SK-N-SH treated with all-trans-retinoic acid at 6 μM for 48 hours (cell line): ENCODE results near the gene LRRC23.
"Not testable (repeated sequence)": the region's sequence is repeated elsewhere in the genome, so short reads cannot be mapped to it uniquely, and the experiment has no call there.

ENCODE experiments used
- ATAC-seq: fragments of 200-7000 bp; cut with Tn5 transposase; 3 replicates; pipeline ENCODE4 v1.9.1; 2020; ENCODE audit warnings: mild to moderate bottlenecking, moderate library complexity
- ARNTL ChIP-seq: fragments of 450-650 bp; formaldehyde crosslinking; IDR thresholded peaks from 2 replicates; pipeline ENCODE4 v1.5.0; 2020; ENCODE audit warnings: low read depth, mild to moderate bottlenecking, moderate library complexity, borderline replicate concordance
- BACH2 ChIP-seq: fragments of 250-450 bp; sonication (Bioruptor Pico); IDR thresholded peaks from 2 replicates; pipeline ENCODE4 v1.9.0; 2021; ENCODE audit warnings: mild to moderate bottlenecking, borderline replicate concordance
- ESRRG ChIP-seq: fragments of 250-450 bp; sonication (Bioruptor Pico); IDR thresholded peaks from 2 replicates; pipeline ENCODE4 v1.6.1; 2021; ENCODE audit warnings: mild to moderate bottlenecking
- GLIS3 ChIP-seq: fragments of 250-450 bp; sonication (Bioruptor Pico); IDR thresholded peaks from 2 replicates; pipeline ENCODE4 v1.5.0; 2020; ENCODE audit warnings: mild to moderate bottlenecking, moderate library complexity
- ISL1 ChIP-seq: fragments of 250-450 bp; sonication (Bioruptor Pico); IDR thresholded peaks from 2 replicates; pipeline ENCODE4 v2.1.2; 2022; ENCODE audit warnings: mild to moderate bottlenecking, moderate library complexity
- OSR1 ChIP-seq: fragments of 250-450 bp; sonication (Bioruptor Pico); IDR thresholded peaks from 2 replicates; pipeline ENCODE4 v1.8.0; 2022; ENCODE audit warnings: moderate library complexity, mild to moderate bottlenecking, inconsistent platforms
- PPARA ChIP-seq: fragments of 250-450 bp; sonication (Bioruptor Pico); IDR thresholded peaks from 2 replicates; pipeline ENCODE4 v1.5.0; 2020; ENCODE audit warnings: mild to moderate bottlenecking, borderline replicate concordance
- SNAI2 ChIP-seq: fragments of 250-450 bp; sonication (Bioruptor Pico); IDR thresholded peaks from 2 replicates; pipeline ENCODE4 v1.5.0; 2020; ENCODE audit warnings: mild to moderate bottlenecking, moderate library complexity
- TCF4 ChIP-seq: fragments of 250-450 bp; sonication (Bioruptor Pico); IDR thresholded peaks from 2 replicates; pipeline ENCODE4 v1.8.0; 2021; ENCODE audit warnings: mild to moderate bottlenecking, moderate library complexity, borderline replicate concordance
- TOX ChIP-seq: fragments of 250-450 bp; sonication (Bioruptor Pico); IDR thresholded peaks from 2 replicates; pipeline ENCODE4 v1.8.0; 2021; ENCODE audit warnings: mild to moderate bottlenecking, moderate library complexity, borderline replicate concordance
- ZC3H10 ChIP-seq: fragments of 250-450 bp; sonication (Bioruptor Pico); IDR thresholded peaks from 2 replicates; pipeline ENCODE4 v1.5.1; 2021; ENCODE audit warnings: mild to moderate bottlenecking, moderate library complexity
- ZFP3 ChIP-seq: fragments of 250-450 bp; sonication (Bioruptor Pico); IDR thresholded peaks from 2 replicates; pipeline ENCODE4 v1.5.0; 2020; ENCODE audit warnings: mild to moderate bottlenecking, moderate library complexity
- ZFP30 ChIP-seq: fragments of 450-650 bp; formaldehyde crosslinking; IDR thresholded peaks from 2 replicates; pipeline ENCODE4 v1.5.0; 2022; ENCODE audit warnings: mild to moderate bottlenecking, moderate library complexity
- ZNF565 ChIP-seq: fragments of 450-650 bp; formaldehyde crosslinking; conservative IDR thresholded peaks from 2 replicates; pipeline ENCODE4 v1.5.0; 2020; ENCODE audit warnings: low read depth, mild to moderate bottlenecking, moderate library complexity
- TF ChIP-seq, protein P1 (sequence below): fragments of 250-450 bp; sonication (Bioruptor Pico); IDR thresholded peaks from 2 replicates; pipeline ENCODE4 v1.5.1; 2021; ENCODE audit warnings: mild to moderate bottlenecking, moderate library complexity
- TF ChIP-seq, protein P2 (sequence below): fragments of 250-450 bp; sonication (Bioruptor Pico); IDR thresholded peaks from 2 replicates; pipeline ENCODE4 v1.5.0; 2020; ENCODE audit warnings: mild to moderate bottlenecking, moderate library complexity
- TF ChIP-seq, protein P3 (sequence below): fragments of 250-450 bp; sonication (Bioruptor Pico); IDR thresholded peaks from 2 replicates; pipeline ENCODE4 v1.5.1; 2020; ENCODE audit warnings: low read depth, mild to moderate bottlenecking, moderate library complexity
- TF ChIP-seq, protein P4 (sequence below): fragments of 250-450 bp; sonication (Bioruptor Pico); IDR thresholded peaks from 2 replicates; pipeline ENCODE4 v1.8.0; 2020; ENCODE audit warnings: mild to moderate bottlenecking, moderate library complexity, borderline replicate concordance

Gene LRRC23

DNA sequence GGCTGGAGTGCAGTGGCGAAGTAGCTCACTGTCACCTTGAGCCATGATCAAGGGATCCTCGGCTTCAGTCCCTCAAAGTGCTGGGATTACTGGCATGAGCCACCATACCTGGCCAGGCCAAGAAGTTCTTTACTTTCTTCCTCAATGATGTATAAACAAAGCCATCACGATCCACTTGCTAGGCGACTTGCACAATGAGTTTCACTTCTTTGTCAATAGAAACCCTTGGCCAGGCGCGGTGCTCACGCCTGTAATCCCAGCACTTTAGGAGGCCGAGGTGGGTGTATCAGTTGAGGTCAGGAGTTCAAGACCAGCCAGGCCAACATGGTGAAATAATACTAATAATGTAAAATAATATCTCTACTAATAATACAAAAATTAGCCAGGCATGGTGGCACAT is 17.2 kb upstream of the LRRC23 start (continued):
- TF ChIP-seq ZFP30 (CRISPR knock-in tag) (no peak), ZFP3 (CRISPR knock-in tag) (no peak)
- TF ChIP-seq, all 23 proteins: peak for 0

DNA sequence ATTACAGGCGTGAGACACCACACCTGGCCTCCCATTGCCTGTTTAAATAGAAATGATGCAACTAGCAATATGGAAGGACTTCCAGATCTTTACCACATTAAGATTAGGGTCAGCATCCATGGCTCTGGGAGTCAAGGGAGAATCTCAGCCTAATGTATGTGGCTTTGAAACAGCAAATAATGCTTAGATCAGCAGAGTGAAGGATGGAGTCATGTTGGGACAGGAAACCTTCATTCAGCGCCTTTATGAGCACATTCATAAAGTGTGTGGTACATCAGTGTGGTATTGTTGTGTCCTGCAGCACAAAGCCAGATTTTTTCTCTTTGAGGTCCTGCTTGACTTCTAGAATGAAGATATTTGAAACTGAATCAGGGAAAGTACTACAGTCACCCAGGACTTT is 16.3 kb upstream of the LRRC23 start:
- TF ChIP-seq, protein P1, sequence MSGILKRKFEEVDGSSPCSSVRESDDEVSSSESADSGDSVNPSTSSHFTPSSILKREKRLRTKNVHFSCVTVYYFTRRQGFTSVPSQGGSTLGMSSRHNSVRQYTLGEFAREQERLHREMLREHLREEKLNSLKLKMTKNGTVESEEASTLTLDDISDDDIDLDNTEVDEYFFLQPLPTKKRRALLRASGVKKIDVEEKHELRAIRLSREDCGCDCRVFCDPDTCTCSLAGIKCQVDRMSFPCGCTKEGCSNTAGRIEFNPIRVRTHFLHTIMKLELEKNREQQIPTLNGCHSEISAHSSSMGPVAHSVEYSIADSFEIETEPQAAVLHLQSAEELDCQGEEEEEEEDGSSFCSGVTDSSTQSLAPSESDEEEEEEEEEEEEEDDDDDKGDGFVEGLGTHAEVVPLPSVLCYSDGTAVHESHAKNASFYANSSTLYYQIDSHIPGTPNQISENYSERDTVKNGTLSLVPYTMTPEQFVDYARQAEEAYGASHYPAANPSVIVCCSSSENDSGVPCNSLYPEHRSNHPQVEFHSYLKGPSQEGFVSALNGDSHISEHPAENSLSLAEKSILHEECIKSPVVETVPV (CRISPR knock-in tag) = no peak
- TF ChIP-seq ZFP30 (CRISPR knock-in tag) = no peak
- TF ChIP-seq TCF4 = no peak
- TF ChIP-seq OSR1 (CRISPR knock-in tag) = no peak
- no peak for TF ChIP-seq BACH2 (CRISPR knock-in tag)
- TF ChIP-seq, protein P2, sequence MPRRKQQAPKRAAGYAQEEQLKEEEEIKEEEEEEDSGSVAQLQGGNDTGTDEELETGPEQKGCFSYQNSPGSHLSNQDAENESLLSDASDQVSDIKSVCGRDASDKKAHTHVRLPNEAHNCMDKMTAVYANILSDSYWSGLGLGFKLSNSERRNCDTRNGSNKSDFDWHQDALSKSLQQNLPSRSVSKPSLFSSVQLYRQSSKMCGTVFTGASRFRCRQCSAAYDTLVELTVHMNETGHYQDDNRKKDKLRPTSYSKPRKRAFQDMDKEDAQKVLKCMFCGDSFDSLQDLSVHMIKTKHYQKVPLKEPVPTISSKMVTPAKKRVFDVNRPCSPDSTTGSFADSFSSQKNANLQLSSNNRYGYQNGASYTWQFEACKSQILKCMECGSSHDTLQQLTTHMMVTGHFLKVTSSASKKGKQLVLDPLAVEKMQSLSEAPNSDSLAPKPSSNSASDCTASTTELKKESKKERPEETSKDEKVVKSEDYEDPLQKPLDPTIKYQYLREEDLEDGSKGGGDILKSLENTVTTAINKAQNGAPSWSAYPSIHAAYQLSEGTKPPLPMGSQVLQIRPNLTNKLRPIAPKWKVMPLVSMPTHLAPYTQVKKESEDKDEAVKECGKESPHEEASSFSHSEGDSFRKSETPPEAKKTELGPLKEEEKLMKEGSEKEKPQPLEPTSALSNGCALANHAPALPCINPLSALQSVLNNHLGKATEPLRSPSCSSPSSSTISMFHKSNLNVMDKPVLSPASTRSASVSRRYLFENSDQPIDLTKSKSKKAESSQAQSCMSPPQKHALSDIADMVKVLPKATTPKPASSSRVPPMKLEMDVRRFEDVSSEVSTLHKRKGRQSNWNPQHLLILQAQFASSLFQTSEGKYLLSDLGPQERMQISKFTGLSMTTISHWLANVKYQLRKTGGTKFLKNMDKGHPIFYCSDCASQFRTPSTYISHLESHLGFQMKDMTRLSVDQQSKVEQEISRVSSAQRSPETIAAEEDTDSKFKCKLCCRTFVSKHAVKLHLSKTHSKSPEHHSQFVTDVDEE (CRISPR knock-in tag) = no peak
- TF ChIP-seq ZNF565 (CRISPR knock-in tag) = no peak
- TF ChIP-seq GLIS3 = no peak
- no peak for TF ChIP-seq TOX (CRISPR knock-in tag)
- TF ChIP-seq ESRRG (CRISPR knock-in tag) = no peak
- no peak for TF ChIP-seq ARNTL (CRISPR knock-in tag)
- TF ChIP-seq, protein P3, sequence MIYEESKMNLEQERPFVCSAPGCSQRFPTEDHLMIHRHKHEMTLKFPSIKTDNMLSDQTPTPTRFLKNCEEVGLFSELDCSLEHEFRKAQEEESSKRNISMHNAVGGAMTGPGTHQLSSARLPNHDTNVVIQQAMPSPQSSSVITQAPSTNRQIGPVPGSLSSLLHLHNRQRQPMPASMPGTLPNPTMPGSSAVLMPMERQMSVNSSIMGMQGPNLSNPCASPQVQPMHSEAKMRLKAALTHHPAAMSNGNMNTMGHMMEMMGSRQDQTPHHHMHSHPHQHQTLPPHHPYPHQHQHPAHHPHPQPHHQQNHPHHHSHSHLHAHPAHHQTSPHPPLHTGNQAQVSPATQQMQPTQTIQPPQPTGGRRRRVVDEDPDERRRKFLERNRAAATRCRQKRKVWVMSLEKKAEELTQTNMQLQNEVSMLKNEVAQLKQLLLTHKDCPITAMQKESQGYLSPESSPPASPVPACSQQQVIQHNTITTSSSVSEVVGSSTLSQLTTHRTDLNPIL (CRISPR knock-in tag) = no peak
- no peak for TF ChIP-seq ISL1 (CRISPR knock-in tag)
- TF ChIP-seq ZFP3 (CRISPR knock-in tag) = no peak
- no peak for TF ChIP-seq SNAI2
- TF ChIP-seq, protein P4, sequence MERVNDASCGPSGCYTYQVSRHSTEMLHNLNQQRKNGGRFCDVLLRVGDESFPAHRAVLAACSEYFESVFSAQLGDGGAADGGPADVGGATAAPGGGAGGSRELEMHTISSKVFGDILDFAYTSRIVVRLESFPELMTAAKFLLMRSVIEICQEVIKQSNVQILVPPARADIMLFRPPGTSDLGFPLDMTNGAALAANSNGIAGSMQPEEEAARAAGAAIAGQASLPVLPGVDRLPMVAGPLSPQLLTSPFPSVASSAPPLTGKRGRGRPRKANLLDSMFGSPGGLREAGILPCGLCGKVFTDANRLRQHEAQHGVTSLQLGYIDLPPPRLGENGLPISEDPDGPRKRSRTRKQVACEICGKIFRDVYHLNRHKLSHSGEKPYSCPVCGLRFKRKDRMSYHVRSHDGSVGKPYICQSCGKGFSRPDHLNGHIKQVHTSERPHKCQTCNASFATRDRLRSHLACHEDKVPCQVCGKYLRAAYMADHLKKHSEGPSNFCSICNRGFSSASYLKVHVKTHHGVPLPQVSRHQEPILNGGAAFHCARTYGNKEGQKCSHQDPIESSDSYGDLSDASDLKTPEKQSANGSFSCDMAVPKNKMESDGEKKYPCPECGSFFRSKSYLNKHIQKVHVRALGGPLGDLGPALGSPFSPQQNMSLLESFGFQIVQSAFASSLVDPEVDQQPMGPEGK (CRISPR knock-in tag) = no peak
- no peak for TF ChIP-seq ZC3H10 (CRISPR knock-in tag)
- no peak for ATAC-seq

DNA sequence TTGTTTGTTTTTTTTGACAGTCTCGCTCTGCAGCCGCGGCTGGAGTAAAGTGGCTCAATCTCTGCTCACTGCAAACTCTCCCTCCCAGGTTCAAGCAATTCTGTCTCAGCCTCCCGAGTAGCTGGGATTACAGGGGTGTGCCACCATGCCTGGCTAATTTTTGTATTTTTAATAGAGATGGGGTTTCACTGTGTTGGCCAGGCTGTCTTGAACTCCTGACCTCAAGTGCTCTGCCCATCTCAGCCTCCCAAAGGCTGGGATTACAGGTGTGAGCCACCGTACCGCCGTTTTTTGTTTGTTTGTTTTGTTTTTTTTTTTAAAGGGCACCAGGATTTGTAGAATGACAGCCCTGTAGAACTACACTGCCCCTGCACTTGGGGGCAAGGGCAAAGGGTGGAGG is 15.8 kb upstream of the LRRC23 start:
- ATAC-seq = not testable (repeated sequence)

DNA sequence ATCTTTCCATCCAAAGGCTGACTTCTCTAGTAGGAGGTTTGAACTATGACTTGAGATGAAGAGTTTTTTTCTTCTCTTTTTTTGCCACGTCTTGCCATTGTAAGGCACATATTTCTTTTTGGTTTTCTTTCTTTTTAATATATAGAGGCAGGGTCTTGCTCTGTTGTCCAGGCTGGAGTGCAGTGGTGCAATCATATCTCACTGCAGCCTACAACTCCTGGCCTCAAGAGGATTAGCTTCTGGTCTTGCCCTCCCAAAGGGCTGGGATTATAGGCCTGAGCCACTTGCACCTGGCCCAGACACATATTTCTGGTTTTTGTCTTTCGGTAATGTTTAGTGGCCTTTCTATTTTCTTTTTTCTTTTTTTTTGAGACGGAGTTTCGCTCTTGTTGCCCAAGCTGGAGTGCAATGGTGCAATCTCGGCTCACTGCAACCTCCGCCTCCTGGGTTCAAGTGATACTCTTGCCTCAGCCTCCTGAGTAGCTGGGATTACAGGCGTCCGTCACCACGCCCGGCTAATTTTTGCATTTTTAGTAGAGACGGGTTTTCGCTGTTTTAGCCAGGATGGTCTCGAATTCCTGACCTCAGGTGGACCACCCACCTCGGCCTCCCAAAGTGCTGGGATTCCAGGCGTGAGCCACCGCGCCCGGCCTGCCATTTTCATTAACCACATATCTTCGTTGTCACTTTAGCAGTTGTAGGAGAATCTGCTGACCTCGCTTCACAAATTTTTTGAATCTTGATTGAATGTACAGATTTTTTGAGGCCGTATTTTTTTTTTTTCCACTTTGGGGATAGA is 14.6 kb upstream of the LRRC23 start:
- not testable (repeated sequence) for ATAC-seq

DNA sequence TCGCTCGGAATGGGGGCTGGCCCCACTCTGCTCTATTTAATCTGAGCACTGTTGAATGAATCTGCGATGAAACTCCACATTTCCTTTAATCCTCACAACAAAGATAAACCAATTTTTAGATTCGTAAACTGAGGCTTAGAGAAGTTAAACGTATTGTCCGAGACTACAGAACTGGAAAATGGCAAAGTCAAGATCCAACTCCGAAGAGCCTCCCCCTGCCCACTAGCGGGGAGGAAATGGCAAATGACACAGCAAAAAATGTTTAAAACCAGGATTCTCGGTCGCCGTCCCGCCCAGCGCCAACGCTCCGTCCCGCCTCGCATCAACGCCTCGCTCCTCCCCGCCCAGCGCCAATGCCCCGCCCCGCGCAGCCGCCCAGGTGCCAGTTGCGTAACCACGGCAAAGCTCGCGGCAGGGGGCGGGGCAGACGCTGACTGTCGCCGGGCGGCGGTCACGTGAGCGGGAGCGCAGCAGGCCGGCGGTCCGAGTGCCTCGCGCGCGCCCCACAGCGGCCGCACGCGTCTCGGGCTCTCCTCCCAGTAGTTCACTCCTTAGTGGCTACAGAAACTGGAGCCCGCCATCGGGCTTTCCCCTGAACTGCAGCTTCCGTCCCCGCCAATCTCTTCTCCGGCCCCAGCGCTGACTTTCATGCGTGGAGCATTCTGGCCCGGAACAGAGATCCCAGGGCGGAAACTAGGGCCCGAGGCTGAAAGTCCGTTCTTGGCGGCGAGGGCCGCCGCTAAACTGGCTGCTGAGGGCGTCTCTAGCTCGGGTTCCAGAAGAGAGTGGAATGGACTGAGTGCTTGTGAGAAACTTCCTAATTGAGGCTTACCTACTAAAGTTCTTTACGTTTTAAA is 13.6 kb upstream of the LRRC23 start:
- peak; percentile 99 for ATAC-seq
- TF ChIP-seq PPARA (CRISPR knock-in tag) = no peak
- TF ChIP-seq, protein P1 (CRISPR knock-in tag) = no peak
